OCI-M1 (cell line): ENCODE measurements around the gene AUH.

ENCODE experiments used
- DNase-seq: peaks from one replicate; lab custom pipeline; 2025; lab: John Stamatoyannopoulos, UW

Gene AUH

GRCh38 chr9:91338681-91339080 is 23.0 kb downstream of the AUH start:
- no peak for DNase-seq

GRCh38 chr9:91336786-91337185 is 24.9 kb downstream of the AUH start:
- no peak for DNase-seq

DNA sequence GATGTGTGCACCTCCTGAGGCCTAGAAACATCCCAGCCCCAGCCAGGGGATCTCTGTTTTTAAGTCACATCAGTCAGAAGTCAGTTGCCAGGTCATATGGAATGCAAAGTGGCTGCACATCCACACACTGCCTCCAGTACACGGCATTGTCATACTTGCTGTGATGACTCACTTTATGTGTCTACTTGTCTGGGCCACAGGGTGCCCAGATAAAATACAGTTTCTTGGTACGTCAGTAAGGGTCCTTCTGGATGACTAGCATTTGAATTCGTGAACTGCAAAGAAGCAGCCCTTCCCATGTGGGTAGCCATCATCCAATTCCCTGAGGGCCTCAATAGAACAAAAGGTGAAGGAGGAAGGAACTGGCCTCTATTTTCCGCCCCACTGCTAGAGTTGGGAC is 27.7 kb downstream of the AUH start:
- no peak for DNase-seq

DNA sequence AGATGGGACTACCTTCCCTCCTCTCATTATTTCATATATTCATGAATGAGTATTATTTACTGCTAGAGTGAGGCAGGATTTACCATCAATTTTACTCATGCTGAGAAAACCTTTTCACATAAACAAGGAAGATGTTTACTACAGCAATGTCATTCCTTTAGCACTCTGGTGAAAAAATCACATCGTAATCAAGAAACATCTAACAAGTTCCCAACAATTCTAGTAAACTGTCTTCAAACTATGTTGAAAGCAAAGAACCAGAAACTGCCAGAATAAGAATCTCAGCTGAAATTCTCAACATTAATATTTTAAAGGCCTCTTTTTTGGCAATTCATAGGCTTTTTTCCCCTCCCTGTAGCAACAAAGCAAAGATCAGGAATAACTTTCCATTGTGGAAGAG is 28.2 kb downstream of the AUH start:
- no peak for DNase-seq

- DNase-seq: no peak
Observed at GRCh38 chr9:91332546-91333231, 29.0 kb downstream of the AUH start.

DNA sequence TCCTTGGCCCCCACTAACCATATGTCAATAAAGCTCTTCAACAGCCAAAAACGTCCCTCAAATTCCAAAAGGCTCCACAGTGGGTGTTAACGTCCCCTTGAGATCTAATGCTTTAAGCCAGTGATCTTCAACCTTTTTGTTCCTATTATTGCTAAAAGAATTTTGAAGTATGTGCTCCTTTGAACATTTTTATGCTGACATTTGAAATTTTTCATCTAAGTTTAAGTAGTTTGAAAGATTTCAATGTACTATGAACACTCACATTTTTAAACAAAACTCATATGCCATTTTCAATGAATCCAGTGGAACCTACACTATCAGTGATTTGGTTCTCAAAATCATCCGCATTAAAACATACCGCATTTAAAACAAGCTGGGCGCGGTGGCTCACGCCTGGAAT is 29.9 kb downstream of the AUH start:
- no peak for DNase-seq

GRCh38 chr9:91328186-91328585 is 33.5 kb downstream of the AUH start:
- no peak for DNase-seq

DNA sequence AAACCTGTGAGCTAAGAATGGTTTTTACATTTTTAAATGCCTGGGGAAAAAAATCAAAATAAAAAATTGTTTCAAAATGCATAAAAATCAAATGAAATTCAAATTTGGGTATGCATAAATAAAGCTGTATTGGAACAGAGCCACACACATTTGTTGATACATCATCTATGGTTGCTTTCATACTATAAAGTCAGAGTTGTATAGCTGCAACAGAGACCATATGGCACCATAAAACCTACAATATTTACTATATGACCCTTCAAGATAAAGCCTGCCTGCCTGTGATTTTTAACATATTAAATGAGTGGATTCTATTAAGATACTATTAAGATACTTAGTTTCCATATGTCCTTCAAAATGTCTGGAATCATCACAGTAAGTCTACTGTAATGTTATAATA is 40.0 kb downstream of the AUH start:
- DNase-seq: no peak

GRCh38 chr9:91320299-91320698 is 41.4 kb downstream of the AUH start:
- DNase-seq: peak; percentile 2

- no peak for DNase-seq
Observed at GRCh38 chr9:91316093-91316492, 45.6 kb downstream of the AUH start.

DNA sequence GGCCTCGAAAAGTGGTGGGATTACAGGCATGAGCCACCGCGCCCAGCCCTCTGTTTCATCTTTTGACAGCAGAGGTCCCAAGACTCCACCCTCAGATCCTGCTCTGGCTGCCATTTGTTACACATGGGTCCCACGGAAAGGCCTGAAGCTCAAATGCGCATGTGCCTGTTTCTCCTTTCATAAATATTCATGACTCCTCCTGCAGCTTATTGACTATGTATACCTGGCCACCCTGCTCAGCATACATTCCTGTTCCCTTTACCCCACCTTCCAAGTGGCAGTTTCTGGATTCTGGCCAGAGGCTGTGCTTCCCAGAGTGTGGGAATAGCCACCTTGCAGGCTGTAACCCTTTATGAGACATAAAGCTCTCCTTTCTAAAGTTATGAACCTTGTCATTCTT is 46.5 kb downstream of the AUH start:
- no peak for DNase-seq

DNA sequence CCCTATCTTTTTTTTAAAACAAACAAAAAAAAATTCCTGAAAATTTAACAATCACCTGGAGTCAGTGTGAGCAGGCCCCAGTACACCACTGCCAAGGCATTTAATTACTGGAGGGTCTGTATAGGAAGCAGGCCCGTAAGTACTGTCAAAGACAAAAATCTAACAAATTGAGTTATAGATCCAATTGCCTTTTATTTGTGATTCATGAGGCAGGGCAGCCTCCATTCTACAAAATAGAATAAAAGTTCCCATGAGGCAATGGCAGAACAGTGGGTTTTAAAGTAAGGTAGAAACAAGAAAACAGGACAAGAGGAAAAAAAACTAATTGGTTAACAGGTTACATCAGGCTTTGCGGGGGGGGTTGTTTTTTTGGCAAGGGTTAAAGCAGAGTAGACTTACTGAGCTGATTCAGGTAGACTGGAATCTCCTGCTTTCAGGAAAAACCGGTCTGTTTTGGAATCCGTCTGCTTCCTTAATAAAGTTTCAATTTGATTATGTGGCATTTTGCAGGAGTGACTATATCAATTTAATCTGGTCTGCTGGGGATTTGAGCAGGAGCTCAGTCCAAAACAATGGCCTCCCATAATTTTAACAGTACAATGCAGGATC is 48.9 kb downstream of the AUH start:
- no peak for DNase-seq

DNA sequence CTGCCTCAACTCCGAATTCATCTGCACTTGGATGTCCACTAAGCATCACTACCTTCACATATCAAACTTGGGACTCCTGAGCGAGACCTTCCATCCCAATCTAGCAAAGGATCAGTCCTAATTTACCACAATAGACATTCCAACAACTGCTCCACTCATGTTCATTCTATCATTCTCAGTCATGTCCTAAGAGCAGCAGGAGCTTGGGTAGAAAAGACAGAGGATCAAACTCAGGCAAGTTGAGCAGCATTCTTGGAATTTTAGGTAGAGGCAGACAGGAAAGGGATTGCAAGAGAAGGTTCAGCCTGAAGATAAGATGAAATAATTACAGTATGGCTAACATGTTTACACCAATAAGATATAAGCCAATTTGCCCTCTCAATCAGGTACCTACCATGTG is 51.7 kb downstream of the AUH start:
- DNase-seq: no peak

DNA sequence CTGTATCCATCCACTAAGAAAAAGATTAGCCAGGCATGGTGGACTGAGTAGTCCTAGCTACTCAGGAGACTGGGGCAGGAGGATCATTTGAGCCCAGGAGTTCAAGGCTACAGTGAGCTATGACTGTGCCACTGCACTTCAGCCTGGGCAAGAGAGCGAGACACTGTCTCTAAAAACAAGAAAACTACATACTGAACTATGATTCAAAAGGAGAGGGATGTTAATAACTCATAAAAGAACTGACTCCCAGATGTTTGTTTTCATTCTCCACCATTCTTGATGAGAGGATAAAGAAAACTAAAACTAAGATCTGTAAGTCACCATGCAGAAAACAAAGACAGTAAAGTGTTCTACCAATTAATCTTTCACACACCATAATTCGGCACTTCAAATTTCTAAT is 53.5 kb downstream of the AUH start:
- DNase-seq: no peak

- DNase-seq: no peak
Observed at GRCh38 chr9:91307279-91307678, 54.4 kb downstream of the AUH start.

DNA sequence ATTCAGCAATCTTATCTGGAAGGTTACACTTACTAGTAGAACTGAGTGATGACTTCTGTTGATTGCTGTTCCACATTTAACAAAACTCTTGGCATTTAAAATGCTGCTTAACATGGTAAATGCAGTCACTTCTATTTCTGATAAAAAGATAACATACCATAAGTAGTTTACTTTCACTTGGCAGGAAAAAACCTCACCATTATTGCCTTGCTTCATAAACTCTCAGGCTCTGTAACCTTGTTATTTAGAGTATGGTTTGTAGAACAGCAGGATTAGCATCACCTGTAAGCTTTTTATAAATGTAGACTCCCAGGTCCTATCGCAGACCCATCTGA is 55.5 kb downstream of the AUH start:
- DNase-seq: peak; percentile 5

- DNase-seq: no peak
Observed at GRCh38 chr9:91305596-91306295, 56.0 kb downstream of the AUH start.

- no peak for DNase-seq
Observed at GRCh38 chr9:91303741-91304415, 57.8 kb downstream of the AUH start.

DNA sequence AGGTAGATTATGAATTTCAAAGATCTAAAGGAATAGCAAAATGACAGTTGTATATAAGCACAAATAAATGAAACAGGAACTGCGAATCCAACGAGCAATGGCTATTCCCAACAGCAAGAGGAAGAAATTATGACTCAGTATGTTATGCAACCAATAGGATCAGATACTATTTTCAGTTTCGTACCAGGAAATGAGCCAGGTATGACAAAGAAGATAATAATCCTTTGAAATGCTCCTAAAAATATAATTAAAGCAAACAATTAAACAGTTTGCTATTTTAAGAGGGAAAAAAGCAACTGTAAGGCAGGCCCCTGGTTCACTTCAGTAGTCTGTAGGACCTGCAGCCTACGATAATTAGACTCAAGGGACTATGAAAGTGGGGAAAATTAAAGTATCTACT is 58.9 kb downstream of the AUH start:
- DNase-seq: peak; percentile 60

- DNase-seq: no peak
Observed at GRCh38 chr9:91301161-91301560, 60.6 kb downstream of the AUH start.

DNA sequence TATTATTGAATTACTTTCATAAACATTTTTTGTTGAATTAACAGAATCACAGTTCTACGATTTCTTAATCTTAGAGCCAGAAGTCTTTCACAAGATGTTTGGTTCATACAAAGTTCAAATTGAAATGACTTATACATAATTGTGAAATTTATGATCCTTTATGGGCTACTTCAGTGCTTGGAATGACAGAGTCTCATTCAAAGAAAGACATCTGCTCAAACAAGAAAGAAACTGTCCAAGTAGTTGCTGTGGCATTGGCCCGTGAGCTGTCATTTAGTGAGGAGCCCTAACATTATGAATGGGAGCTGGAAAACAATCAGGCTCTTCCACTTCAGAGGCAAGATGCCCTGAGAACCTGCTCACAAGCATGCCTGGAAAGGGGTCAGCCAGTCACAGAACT is 63.4 kb downstream of the AUH start:
- no peak for DNase-seq

GRCh38 chr9:91297306-91297705 is 64.4 kb downstream of the AUH start:
- no peak for DNase-seq

GRCh38 chr9:91296354-91296753 is 65.4 kb downstream of the AUH start:
- no peak for DNase-seq
